Cerebellar nuclear complex (tissue), 1 donor: ENCODE measurements around the gene GZMM.

ENCODE experiments used
- DNase-seq, 2 experiments: peaks; one replicate each; lab custom pipeline; 2025; lab: John Stamatoyannopoulos, UW

The GZMM gene

GRCh38 chr19:543910-544608, at the start of gene GZMM:
TSS of gene GZMM (plus strand) at chr19:544053. CDS start at chr19:544072, 19 bp downstream.
- DNase-seq: no peak

- no peak for DNase-seq
Measured at GRCh38 chr19:494171-495080, 49.4 kb upstream of the GZMM start.

GRCh38 chr19:495081-495401, 48.8 kb upstream of the GZMM start:
- DNase-seq: no peak

GRCh38 chr19:495402-496111, 48.3 kb upstream of the GZMM start:
- DNase-seq: no peak

- DNase-seq: no peak
Measured at GRCh38 chr19:496112-496665, 47.7 kb upstream of the GZMM start, which contains the start of gene MADCAM1. TSS of gene MADCAM1 (plus strand) at chr19:496486. CDS start at chr19:496500, 14 bp downstream.

GRCh38 chr19:496986-497385, 46.9 kb upstream of the GZMM start:
- DNase-seq: no peak

GRCh38 chr19:497491-497868, 46.4 kb upstream of the GZMM start:
- DNase-seq: no peak

- no peak for DNase-seq
Measured at GRCh38 chr19:497869-498510, 45.9 kb upstream of the GZMM start.

- no peak for DNase-seq
Measured at GRCh38 chr19:498511-498891, 45.4 kb upstream of the GZMM start.

- no peak for DNase-seq
Measured at GRCh38 chr19:498977-499623, 44.8 kb upstream of the GZMM start.

GRCh38 chr19:501646-502045, 42.2 kb upstream of the GZMM start:
- DNase-seq: no peak

GRCh38 chr19:504616-505015, 39.2 kb upstream of the GZMM start:
- DNase-seq: no peak

- DNase-seq: peak; percentile 78 to 98
Measured at GRCh38 chr19:506404-507285, 37.2 kb upstream of the GZMM start.

GRCh38 chr19:507286-508203, 36.3 kb upstream of the GZMM start, which contains the start of gene TPGS1:
TSS of gene TPGS1 (plus strand) at chr19:507497. CDS start at chr19:507507, 10 bp downstream.
- DNase-seq: peak in 1 of 2 experiments; percentile 98

- DNase-seq: no peak
Measured at GRCh38 chr19:508204-509150, 35.4 kb upstream of the GZMM start.

- peak in 1 of 2 experiments; percentile 3 for DNase-seq
Measured at GRCh38 chr19:510606-511100, 33.2 kb upstream of the GZMM start.

GRCh38 chr19:511101-511851, 32.6 kb upstream of the GZMM start:
- no peak for DNase-seq
